VCaP (cell line): ENCODE data around the gene SMC4.
"Not testable (repeated sequence)": the region's sequence is repeated elsewhere in the genome, so short reads cannot be mapped to it uniquely, and the experiment has no call there.

ENCODE experiments used
- H3K27ac ChIP-seq: fragments of 450-650 bp; 2 replicates; pipeline ENCODE4 v1.5.1; 2017
- CTCF ChIP-seq: fragments of 450-650 bp; conservative IDR thresholded peaks from 2 replicates; pipeline ENCODE4 v1.5.1; 2017; ENCODE audit warnings: mild to moderate bottlenecking, moderate library complexity

The SMC4 gene

GRCh38 chr3:160399125-160400029, at the start of gene SMC4, which contains the start of gene IFT80:
TSS of gene SMC4 (plus strand) at chr3:160399650. CDS start at chr3:160400827, 1,177 bp downstream.
TSS of gene IFT80 (minus strand) at chr3:160399225. CDS start at chr3:160384600, 14,625 bp downstream.
- H3K27ac ChIP-seq, result peak within 1 kb of the TSS; percentile 96
- TF ChIP-seq CTCF, result no peak

GRCh38 chr3:160355826-160356225, 43.6 kb upstream of the SMC4 start:
- no peak overlapping the region for H3K27ac ChIP-seq
- no peak for TF ChIP-seq CTCF

- H3K27ac ChIP-seq, result not testable (repeated sequence)
Measured at GRCh38 chr3:160362896-160363295, 36.6 kb upstream of the SMC4 start.

GRCh38 chr3:160365869-160366522, 33.5 kb upstream of the SMC4 start:
- no peak for TF ChIP-seq CTCF
- H3K27ac ChIP-seq, result no peak overlapping the region

GRCh38 chr3:160368804-160369203, 30.6 kb upstream of the SMC4 start:
- no peak overlapping the region for H3K27ac ChIP-seq
- TF ChIP-seq CTCF, result no peak

- H3K27ac ChIP-seq, result no peak overlapping the region
- TF ChIP-seq CTCF, result no peak
Measured at GRCh38 chr3:160369784-160370183, 29.7 kb upstream of the SMC4 start.

- no peak for TF ChIP-seq CTCF
- H3K27ac ChIP-seq, result no peak overlapping the region
Measured at GRCh38 chr3:160370987-160371857, 28.2 kb upstream of the SMC4 start.
